Fibroblast of skin of left quadriceps (primary cell): ENCODE data around the gene KRTAP9-1.
"Not testable (repeated sequence)": the region's sequence is repeated elsewhere in the genome, so short reads cannot be mapped to it uniquely, and the experiment has no call there.

Experiments
- DNase-seq, 2 experiments: peaks; one replicate each; pipeline ENCODE4 v3.0.0-alpha.2; 2013; ENCODE audit warnings: low read depth in 2 of 2

The KRTAP9-1 gene

GRCh38 chr17:41189837-41190318 lies at the start of gene KRTAP9-1:
KRTAP9-1 (plus strand) TSS chr17:41189887; CDS start chr17:41189887, 0 bp downstream.
- not testable (repeated sequence) for DNase-seq

- peak; percentile 89 to 93 for DNase-seq
These were observed 49.1 kb upstream of the KRTAP9-1 start, which contains the start of gene KRTAP4-6 for GRCh38 chr17:41140360-41141131. KRTAP4-6 (minus strand) TSS chr17:41140544; CDS start chr17:41140487, 57 bp downstream.

GRCh38 chr17:41141361-41141760 lies 48.3 kb upstream of the KRTAP9-1 start:
- DNase-seq, result no peak

- DNase-seq, result no peak
These were observed 44.8 kb upstream of the KRTAP9-1 start for GRCh38 chr17:41144846-41145245.

- no peak for DNase-seq
These were observed 44.4 kb upstream of the KRTAP9-1 start for GRCh38 chr17:41145261-41145660.

GRCh38 chr17:41147531-41148204 lies 42.0 kb upstream of the KRTAP9-1 start:
- DNase-seq, result no peak

- DNase-seq, result not testable (repeated sequence)
These were observed 40.6 kb upstream of the KRTAP9-1 start for GRCh38 chr17:41148971-41149651.

- DNase-seq, result no peak
These were observed 40.1 kb upstream of the KRTAP9-1 start, which contains the start of gene KRTAP4-5 for GRCh38 chr17:41149652-41149985. KRTAP4-5 (minus strand) TSS chr17:41149825; CDS start chr17:41149767, 58 bp downstream.

- no peak for DNase-seq
These were observed 39.7 kb upstream of the KRTAP9-1 start for GRCh38 chr17:41150026-41150425.

GRCh38 chr17:41151525-41151924 lies 38.2 kb upstream of the KRTAP9-1 start:
- DNase-seq, result no peak

- no peak for DNase-seq
These were observed 35.8 kb upstream of the KRTAP9-1 start for GRCh38 chr17:41153856-41154255.

GRCh38 chr17:41160190-41160589 lies 29.5 kb upstream of the KRTAP9-1 start:
- not testable (repeated sequence) for DNase-seq

- no peak for DNase-seq
These were observed 29.0 kb upstream of the KRTAP9-1 start, which contains the start of gene KRTAP4-4 for GRCh38 chr17:41160648-41161047. KRTAP4-4 (minus strand) TSS chr17:41160748; CDS start chr17:41160691, 57 bp downstream.

- no peak for DNase-seq
These were observed 25.9 kb upstream of the KRTAP9-1 start for GRCh38 chr17:41163828-41164227.

- no peak for DNase-seq
These were observed 22.1 kb upstream of the KRTAP9-1 start for GRCh38 chr17:41167561-41167960.

- DNase-seq, result no peak
These were observed 21.6 kb upstream of the KRTAP9-1 start, which contains the start of gene KRTAP4-3 for GRCh38 chr17:41168121-41168520. KRTAP4-3 (minus strand) TSS chr17:41168221; CDS start chr17:41168172, 49 bp downstream.

GRCh38 chr17:41171886-41172285 lies 17.8 kb upstream of the KRTAP9-1 start:
- peak; percentile 12 to 18 for DNase-seq

GRCh38 chr17:41176744-41177387 lies 12.8 kb upstream of the KRTAP9-1 start:
- DNase-seq, result no peak

GRCh38 chr17:41177727-41178271 lies 11.9 kb upstream of the KRTAP9-1 start, which contains the start of gene KRTAP4-2:
KRTAP4-2 (minus strand) TSS chr17:41178221; CDS start chr17:41178164, 57 bp downstream.
- DNase-seq, result no peak

GRCh38 chr17:41178341-41178740 lies 11.3 kb upstream of the KRTAP9-1 start:
- DNase-seq, result no peak
